ENCODE data around the gene GEMIN5.
A peak's percentile ranks its signal among the peaks of the same experiment; 100 is the strongest.
"Not testable (repeated sequence)": the region's sequence is repeated elsewhere in the genome, so short reads cannot be mapped to it uniquely, and the experiment has no call there.

Gene GEMIN5

GRCh38 chr5:154949781-154950180, 11.8 kb upstream of the GEMIN5 start:
- no peaks in the 10 kb centered on the region for H3K27me3 Mint-ChIP-seq

DNA sequence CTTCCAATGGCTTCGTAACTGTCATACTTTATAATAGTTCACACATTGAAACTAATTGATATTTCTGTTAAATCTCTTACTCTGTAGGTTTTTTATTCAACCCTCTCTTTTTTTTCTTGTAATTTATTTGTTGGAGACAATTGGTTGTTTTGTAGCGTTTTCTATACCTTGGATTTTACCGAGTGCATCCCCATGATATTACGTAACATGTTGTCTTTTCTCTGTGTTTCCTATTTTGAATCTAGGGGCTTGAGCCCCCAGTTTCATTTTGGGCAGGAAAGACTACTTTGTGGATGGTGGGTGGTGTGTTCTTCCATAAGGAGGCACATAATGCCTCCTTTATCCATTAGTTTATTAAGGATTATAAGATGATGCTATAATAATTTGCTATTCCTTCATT, 10.3 kb upstream of the GEMIN5 start:
- Mint-ChIP-seq H3K27ac (no peak overlapping the region), H3K4me1 (ENCODE audit: low read depth) (peaks cover 31% of the 10 kb centered on the region), H3K9me3 (no peaks in the 10 kb centered on the region), H3K27me3 (no peaks in the 10 kb centered on the region), H3K4me3 (no peak overlapping the region), H3K36me3 (ENCODE audit: low read depth) (peaks cover 27% of the 10 kb centered on the region)

More at GRCh38 chr5:154949781-154950180, 11.8 kb upstream of the GEMIN5 start:
- Mint-ChIP-seq H3K36me3 (ENCODE audit: low read depth) (peaks cover 30% of the 10 kb centered on the region), H3K4me3 (no peak overlapping the region), H3K27ac (no peak overlapping the region), H3K4me1 (ENCODE audit: low read depth) (peaks cover 31% of the 10 kb centered on the region), H3K9me3 (no peaks in the 10 kb centered on the region)

DNA sequence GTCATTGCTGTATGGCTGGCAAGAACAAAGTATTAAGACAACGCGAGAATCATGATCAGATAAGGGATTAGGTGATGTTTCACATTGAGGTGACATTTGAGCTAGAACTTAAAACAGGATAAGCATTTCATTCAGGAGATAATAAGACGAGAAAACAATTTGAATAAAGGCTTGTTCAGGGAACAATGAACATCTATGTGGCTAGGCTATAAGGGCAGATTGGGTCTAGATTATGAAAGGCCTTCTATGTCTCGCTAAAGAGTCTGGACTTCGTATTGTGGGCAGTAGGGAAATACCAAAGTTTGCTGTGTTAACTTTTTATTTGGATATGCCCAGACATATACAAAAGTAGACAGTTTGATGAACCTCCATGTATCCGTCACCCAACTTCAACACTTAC, 9.8 kb upstream of the GEMIN5 start:
- Mint-ChIP-seq H3K36me3 (ENCODE audit: low read depth) (peaks cover 24% of the 10 kb centered on the region), H3K27me3 (no peaks in the 10 kb centered on the region), H3K9me3 (no peaks in the 10 kb centered on the region), H3K27ac (no peak overlapping the region), H3K4me3 (no peak overlapping the region), H3K4me1 (ENCODE audit: low read depth) (peaks cover 36% of the 10 kb centered on the region)

- no peaks in the 10 kb centered on the region for H3K9me3 Mint-ChIP-seq
- no peak overlapping the region for H3K27ac Mint-ChIP-seq
- H3K4me1 Mint-ChIP-seq (ENCODE audit: low read depth), result peaks cover 44% of the 10 kb centered on the region
- H3K36me3 Mint-ChIP-seq (ENCODE audit: low read depth), result peaks cover 19% of the 10 kb centered on the region
- H3K4me3 Mint-ChIP-seq, result no peak overlapping the region
- no peaks in the 10 kb centered on the region for H3K27me3 Mint-ChIP-seq
Observed at GRCh38 chr5:154945695-154946301, 7.8 kb upstream of the GEMIN5 start.

DNA sequence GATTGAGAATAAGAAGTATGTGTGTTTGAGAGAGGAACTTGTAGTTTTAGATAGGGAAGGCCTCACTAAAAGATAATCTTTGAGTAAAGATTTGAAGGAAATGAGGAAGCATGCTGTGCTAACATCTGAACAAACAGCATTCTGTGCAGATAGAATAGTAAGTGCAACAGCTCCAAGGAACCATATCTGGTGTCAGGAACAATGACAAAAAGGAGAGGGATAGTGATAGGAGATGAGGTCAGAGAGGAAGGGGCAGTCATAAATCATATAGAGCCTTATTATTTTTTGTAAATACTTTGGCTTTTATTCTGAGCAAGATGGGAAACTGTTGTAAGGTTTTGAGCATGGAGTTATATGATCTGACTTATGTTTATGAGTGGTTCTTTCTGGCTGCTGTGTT, 6.7 kb upstream of the GEMIN5 start:
- Mint-ChIP-seq H3K36me3 (ENCODE audit: low read depth) (peaks cover 19% of the 10 kb centered on the region), H3K27me3 (no peaks in the 10 kb centered on the region), H3K4me3 (no peak overlapping the region), H3K4me1 (ENCODE audit: low read depth) (peaks cover 49% of the 10 kb centered on the region), H3K9me3 (no peaks in the 10 kb centered on the region), H3K27ac (no peak overlapping the region)

DNA sequence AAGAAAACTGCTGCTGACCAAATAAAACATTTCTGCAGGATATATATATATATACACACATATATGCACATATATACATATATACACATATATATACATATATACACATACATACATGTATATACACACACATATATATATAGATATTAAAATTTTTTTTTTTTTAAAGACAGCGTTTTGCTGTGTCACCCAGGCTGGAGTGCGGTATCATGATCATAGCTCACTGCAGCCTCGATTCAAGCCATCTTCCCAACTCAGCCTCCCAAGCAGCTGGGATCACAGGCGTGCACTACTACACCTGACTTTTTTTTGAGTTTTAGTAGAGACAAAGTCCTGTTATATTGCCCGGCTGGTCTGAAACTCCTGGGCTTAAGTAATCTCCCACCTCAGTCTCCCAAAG, 5.5 kb upstream of the GEMIN5 start:
- no peaks in the 10 kb centered on the region for H3K27me3 Mint-ChIP-seq
- H3K4me1 Mint-ChIP-seq (ENCODE audit: low read depth), result peaks cover 46% of the 10 kb centered on the region
- peaks cover 9% of the 10 kb centered on the region for H3K36me3 Mint-ChIP-seq (ENCODE audit: low read depth)
- H3K4me3 Mint-ChIP-seq, result no peak overlapping the region
- H3K9me3 Mint-ChIP-seq, result no peaks in the 10 kb centered on the region
- no peak overlapping the region for H3K27ac Mint-ChIP-seq

GRCh38 chr5:154940772-154941620, 3.0 kb upstream of the GEMIN5 start, which contains the start of gene MRPL22:
TSS of gene MRPL22 (plus strand) at chr5:154941073. CDS start at chr5:154941111, 38 bp downstream.
- peaks cover 51% of the 10 kb centered on the region for H3K4me1 Mint-ChIP-seq (ENCODE audit: low read depth)
- no peaks in the 10 kb centered on the region for H3K27me3 Mint-ChIP-seq
- H3K36me3 Mint-ChIP-seq (ENCODE audit: low read depth), result peaks cover 6% of the 10 kb centered on the region
- H3K27ac Mint-ChIP-seq, result peak within 1 kb of the TSS; percentile 97
- peak within 1 kb of the TSS; percentile 93 for H3K4me3 Mint-ChIP-seq
- no peaks in the 10 kb centered on the region for H3K9me3 Mint-ChIP-seq

DNA sequence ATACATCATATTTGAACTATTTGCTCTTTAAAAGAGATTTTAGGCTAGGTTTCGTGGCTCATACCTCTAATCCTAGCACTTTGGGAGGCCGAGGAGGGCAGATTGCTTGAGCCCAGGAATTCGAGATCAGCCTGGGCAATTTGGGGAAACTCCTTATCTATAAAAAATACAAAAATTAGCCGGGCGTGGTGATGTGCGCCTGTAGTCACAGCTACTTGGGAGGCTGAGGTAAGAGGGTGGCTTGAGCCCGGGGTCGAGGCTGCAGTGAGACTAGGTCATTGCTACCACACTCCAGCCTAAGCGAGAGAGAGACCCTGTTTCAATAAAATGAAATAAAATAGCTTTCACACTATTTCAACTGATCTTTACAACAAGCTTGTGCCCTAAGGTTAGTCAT, 2.4 kb upstream of the GEMIN5 start:
- H3K9me3 Mint-ChIP-seq, result no peaks in the 10 kb centered on the region
- H3K36me3 Mint-ChIP-seq (ENCODE audit: low read depth), result peaks cover 8% of the 10 kb centered on the region
- H3K27ac Mint-ChIP-seq, result peak overlapping the region; percentile 97
- peak overlapping the region; percentile 93 for H3K4me3 Mint-ChIP-seq
- H3K4me1 Mint-ChIP-seq (ENCODE audit: low read depth), result peaks cover 56% of the 10 kb centered on the region
- no peaks in the 10 kb centered on the region for H3K27me3 Mint-ChIP-seq

GRCh38 chr5:154939387-154939786, 1.4 kb upstream of the GEMIN5 start:
- H3K4me1 Mint-ChIP-seq (ENCODE audit: low read depth), result peaks cover 66% of the 10 kb centered on the region

DNA sequence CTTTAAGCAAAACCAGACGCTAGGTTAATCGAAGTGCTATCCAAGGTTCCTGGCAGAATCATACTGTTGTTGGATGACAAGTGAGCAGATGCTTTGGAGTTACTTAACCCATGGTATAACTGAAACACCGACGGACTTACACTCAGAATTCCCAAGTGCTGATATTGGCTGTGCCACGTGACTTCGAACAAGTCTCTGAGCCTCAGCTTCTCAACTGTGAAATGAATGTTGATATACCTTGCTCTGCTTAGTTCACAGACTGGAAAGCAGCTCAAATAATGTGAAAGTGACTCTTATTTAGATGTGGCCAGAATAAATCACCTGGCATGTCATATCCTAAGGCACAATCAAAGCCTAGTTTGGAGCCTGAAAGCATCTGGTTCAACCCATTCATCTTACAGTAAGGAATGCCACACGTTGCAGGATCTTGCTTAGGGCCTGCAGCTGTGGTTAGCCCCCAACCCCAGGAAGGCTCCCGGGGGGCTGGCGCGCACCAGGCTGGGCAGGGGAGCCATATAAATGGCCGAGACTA, 759 bp downstream of the GEMIN5 start:
- H3K27ac Mint-ChIP-seq, result peak overlapping the region; percentile 89
- H3K4me3 Mint-ChIP-seq, result peak overlapping the region; percentile 92
- H3K4me1 Mint-ChIP-seq (ENCODE audit: low read depth), result peaks cover 58% of the 10 kb centered on the region
- H3K9me3 Mint-ChIP-seq, result no peaks in the 10 kb centered on the region
- peaks cover 32% of the 10 kb centered on the region for H3K36me3 Mint-ChIP-seq (ENCODE audit: low read depth)
- no peaks in the 10 kb centered on the region for H3K27me3 Mint-ChIP-seq

More at GRCh38 chr5:154939387-154939786, 1.4 kb upstream of the GEMIN5 start:
- Mint-ChIP-seq H3K36me3 (ENCODE audit: low read depth) (peaks cover 17% of the 10 kb centered on the region), H3K27ac (peak overlapping the region; percentile 60), H3K4me3 (peak overlapping the region; percentile 30)
- not testable (repeated sequence) for H3K27me3 Mint-ChIP-seq, H3K9me3 Mint-ChIP-seq

GRCh38 chr5:154934881-154935280, 3.1 kb downstream of the GEMIN5 start:
- no peak overlapping the region for H3K4me3 Mint-ChIP-seq
- H3K27ac Mint-ChIP-seq, result no peak overlapping the region
- H3K9me3 Mint-ChIP-seq, result no peaks in the 10 kb centered on the region
- no peaks in the 10 kb centered on the region for H3K27me3 Mint-ChIP-seq
- H3K4me1 Mint-ChIP-seq (ENCODE audit: low read depth), result peaks cover 46% of the 10 kb centered on the region
- peaks cover 49% of the 10 kb centered on the region for H3K36me3 Mint-ChIP-seq (ENCODE audit: low read depth)

GRCh38 chr5:154933537-154933936, 4.5 kb downstream of the GEMIN5 start:
- Mint-ChIP-seq H3K27me3 (no peaks in the 10 kb centered on the region), H3K27ac (no peak overlapping the region), H3K9me3 (no peaks in the 10 kb centered on the region), H3K4me3 (no peak overlapping the region), H3K4me1 (ENCODE audit: low read depth) (peaks cover 36% of the 10 kb centered on the region), H3K36me3 (ENCODE audit: low read depth) (peaks cover 58% of the 10 kb centered on the region)

GRCh38 chr5:154923441-154924430, 14.3 kb downstream of the GEMIN5 start:
- H3K4me3 Mint-ChIP-seq, result no peak overlapping the region
- no peaks in the 10 kb centered on the region for H3K4me1 Mint-ChIP-seq (ENCODE audit: low read depth)
- H3K27me3 Mint-ChIP-seq, result no peaks in the 10 kb centered on the region
- peaks cover 79% of the 10 kb centered on the region for H3K36me3 Mint-ChIP-seq (ENCODE audit: low read depth)
- H3K27ac Mint-ChIP-seq, result no peak overlapping the region
- no peaks in the 10 kb centered on the region for H3K9me3 Mint-ChIP-seq

DNA sequence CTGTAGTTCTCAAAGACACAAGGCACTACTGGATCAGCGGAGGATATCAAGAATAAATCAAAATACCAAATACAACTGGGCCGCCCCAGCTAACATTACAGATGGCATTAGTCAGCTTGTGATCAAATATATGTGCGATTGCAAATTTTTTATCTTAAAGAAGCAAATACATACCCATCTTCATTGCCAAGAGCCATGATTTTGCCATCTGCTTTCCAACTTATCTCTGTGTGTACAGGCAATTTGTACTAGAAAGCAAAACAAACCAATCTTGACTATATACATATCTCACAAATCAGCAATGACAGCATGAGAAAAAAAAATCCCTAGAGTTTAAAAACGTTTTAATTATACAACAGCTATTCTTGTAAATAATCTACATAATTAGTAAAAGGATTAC, 20.3 kb downstream of the GEMIN5 start:
- no peaks in the 10 kb centered on the region for H3K4me1 Mint-ChIP-seq (ENCODE audit: low read depth)
- peaks cover 68% of the 10 kb centered on the region for H3K36me3 Mint-ChIP-seq (ENCODE audit: low read depth)
- no peak overlapping the region for H3K27ac Mint-ChIP-seq
- no peaks in the 10 kb centered on the region for H3K27me3 Mint-ChIP-seq
- H3K4me3 Mint-ChIP-seq, result no peak overlapping the region
- no peaks in the 10 kb centered on the region for H3K9me3 Mint-ChIP-seq
